HG03354 (cell line): ENCODE data around the gene ESRP2.

ENCODE experiments used
- ATAC-seq: cut with Tn5 transposase; IDR thresholded peaks from one replicate; pipeline ENCODE4 v1.9.1; 2021; ENCODE audit warnings: mild to moderate bottlenecking; ENCODE audit not compliant: unreplicated experiment, poor library complexity, severe bottlenecking

ESRP2 gene

GRCh38 chr16:68227850-68228553 is 7.9 kb downstream of the ESRP2 start:
- ATAC-seq, result no peak

- ATAC-seq, result no peak
Measured at GRCh38 chr16:68227183-68227793, 8.6 kb downstream of the ESRP2 start.

- no peak for ATAC-seq
Measured at GRCh38 chr16:68226116-68226515, 9.8 kb downstream of the ESRP2 start.

GRCh38 chr16:68223072-68223471 is 12.9 kb downstream of the ESRP2 start:
- ATAC-seq, result no peak

- ATAC-seq, result no peak
Measured at GRCh38 chr16:68219725-68220351, 16.1 kb downstream of the ESRP2 start.

GRCh38 chr16:68217506-68217905 is 18.4 kb downstream of the ESRP2 start:
- ATAC-seq, result no peak

GRCh38 chr16:68216240-68216639 is 19.7 kb downstream of the ESRP2 start:
- no peak for ATAC-seq

- ATAC-seq, result no peak
Measured at GRCh38 chr16:68215302-68215701, 20.6 kb downstream of the ESRP2 start.

- ATAC-seq, result no peak
Measured at GRCh38 chr16:68214726-68215125, 21.2 kb downstream of the ESRP2 start.

- ATAC-seq, result no peak
Measured at GRCh38 chr16:68206245-68206644, 29.7 kb downstream of the ESRP2 start.

GRCh38 chr16:68202091-68202519 is 33.8 kb downstream of the ESRP2 start:
- no peak for ATAC-seq

- no peak for ATAC-seq
Measured at GRCh38 chr16:68200088-68200783, 35.7 kb downstream of the ESRP2 start.

- no peak for ATAC-seq
Measured at GRCh38 chr16:68197250-68197649, 38.7 kb downstream of the ESRP2 start.

- ATAC-seq, result no peak
Measured at GRCh38 chr16:68194251-68194650, 41.7 kb downstream of the ESRP2 start.

- ATAC-seq, result no peak
Measured at GRCh38 chr16:68190736-68191510, 45.0 kb downstream of the ESRP2 start.

GRCh38 chr16:68190081-68190480 is 45.8 kb downstream of the ESRP2 start:
- ATAC-seq, result no peak

GRCh38 chr16:68188170-68188569 is 47.8 kb downstream of the ESRP2 start:
- ATAC-seq, result no peak

GRCh38 chr16:68187505-68187904 is 48.4 kb downstream of the ESRP2 start:
- ATAC-seq, result no peak

- ATAC-seq, result no peak
Measured at GRCh38 chr16:68186877-68187276, 49.0 kb downstream of the ESRP2 start.

- ATAC-seq, result no peak
Measured at GRCh38 chr16:68183046-68183445, 52.9 kb downstream of the ESRP2 start.
